ENCODE results near the gene USB1. TPM values are rescaled to one million over a fixed set of nuclear protein-coding genes. Genes with fewer than 3 reads are reported as not detected.

Gene USB1
- total RNA-seq, 1 experiment from 2014 or later = 106 TPM

DNA sequence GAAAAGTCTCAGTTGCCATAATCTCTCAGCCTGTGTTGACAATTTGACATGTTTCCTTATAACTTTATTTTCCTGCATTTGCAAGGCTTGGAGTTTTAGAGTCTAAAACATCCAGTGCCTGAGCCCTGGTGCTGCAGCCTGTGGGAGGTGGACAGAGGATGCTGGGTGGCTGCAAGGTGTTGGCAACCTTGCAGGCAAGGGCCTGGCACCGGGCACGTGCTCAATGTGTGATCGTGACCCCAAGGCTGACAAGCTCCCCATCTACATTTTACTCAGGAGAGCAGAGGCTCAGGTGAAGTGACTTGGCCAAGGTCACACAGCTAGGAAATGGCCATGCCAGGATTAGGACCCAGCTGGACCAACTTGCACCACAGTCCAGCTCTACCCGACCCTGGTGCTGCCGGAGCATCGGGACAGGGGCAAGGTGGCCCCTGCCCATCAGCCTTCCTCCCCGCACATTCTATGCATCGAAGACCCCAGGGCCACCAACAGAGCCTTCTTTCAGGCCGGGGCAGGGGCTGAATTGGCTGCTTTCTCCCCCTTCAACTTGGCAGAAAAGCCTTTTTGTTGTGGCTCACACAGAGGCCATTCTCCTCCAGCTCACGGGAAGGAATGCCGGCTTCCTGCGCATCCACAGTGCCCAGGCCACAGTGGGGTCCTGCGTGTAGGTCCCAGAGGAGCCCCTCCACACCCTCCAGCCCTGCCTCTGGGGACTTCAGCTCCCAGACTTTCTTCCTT is 47.5 kb downstream of the USB1 start:
- BruUV-seq (replicated peaks) = no TSS peak
- TF ChIP-seq CTCF (conservative IDR thresholded peaks at IDR 0.05; ENCODE audit: low read depth, low read length) (no peak), EZH2 (IDR thresholded peaks at IDR 0.05; ENCODE audit: borderline replicate concordance, low read depth, low read length, poor library complexity, severe bottlenecking) (no peak)
- H3K27ac ChIP-seq (ENCODE audit: low read depth, low read length, poor library complexity, severe bottlenecking) = no peak overlapping the region
- POLR2A ChIA-PET (ENCODE audit: low non-redundant PET) = no interaction called here
- intact Hi-C loops (cut with micrococcal nuclease; ENCODE audit: unreplicated experiment) = no loop called here
- DNase-seq (ENCODE audit: low spot score) = no peak
- H3K36me3 ChIP-seq (ENCODE audit: insufficient read depth, low read length, poor library complexity, severe bottlenecking) = no peaks in the 10 kb centered on the region
- no peaks in the 10 kb centered on the region for H3K4me1 ChIP-seq (ENCODE audit: insufficient read depth, low read length, poor library complexity, severe bottlenecking)
- H3K4me3 ChIP-seq (ENCODE audit: low read depth, low read length, poor library complexity, severe bottlenecking) = no peak overlapping the region
- H3K9me3 ChIP-seq (ENCODE audit: low read depth, low read length, poor library complexity, severe bottlenecking) = no peaks in the 10 kb centered on the region
- no peaks in the 10 kb centered on the region for H3K27me3 ChIP-seq (replicated peaks; ENCODE audit: insufficient read depth, low read depth, low read length, poor library complexity)
- CTCF ChIA-PET = no interaction called here

- intact Hi-C loops (cut with micrococcal nuclease; ENCODE audit: unreplicated experiment) = loop anchor here (10.0 kb wide), 1 partner anchor 705 kb away; no protein-coding TSS in a partner anchor
- H3K36me3 ChIP-seq (ENCODE audit: insufficient read depth, low read length, poor library complexity, severe bottlenecking) = no peaks in the 10 kb centered on the region
Observed at GRCh38 chr16:58049232-58050185, 48.3 kb downstream of the USB1 start.

GRCh38 chr16:58051296-58051695 is 50.1 kb downstream of the USB1 start:
- ChIA-PET CTCF (no interaction called here), POLR2A (ENCODE audit: low non-redundant PET) (no interaction called here)
- DNase-seq (ENCODE audit: low spot score) = no peak
- no TSS peak for BruUV-seq (replicated peaks)
- no peak for TF ChIP-seq CTCF (conservative IDR thresholded peaks at IDR 0.05; ENCODE audit: low read depth, low read length)
- no peak for TF ChIP-seq EZH2 (IDR thresholded peaks at IDR 0.05; ENCODE audit: borderline replicate concordance, low read depth, low read length, poor library complexity, severe bottlenecking)
- no peak overlapping the region for H3K27ac ChIP-seq (ENCODE audit: low read depth, low read length, poor library complexity, severe bottlenecking)
- intact Hi-C loops (cut with micrococcal nuclease; ENCODE audit: unreplicated experiment) = loop anchor here (10.0 kb wide), 1 partner anchor 704 kb away; no protein-coding TSS in a partner anchor
- no peaks in the 10 kb centered on the region for H3K4me1 ChIP-seq (ENCODE audit: insufficient read depth, low read length, poor library complexity, severe bottlenecking)
- no peaks in the 10 kb centered on the region for H3K27me3 ChIP-seq (replicated peaks; ENCODE audit: insufficient read depth, low read depth, low read length, poor library complexity)
- H3K36me3 ChIP-seq (ENCODE audit: insufficient read depth, low read length, poor library complexity, severe bottlenecking) = no peaks in the 10 kb centered on the region
- no peaks in the 10 kb centered on the region for H3K9me3 ChIP-seq (ENCODE audit: low read depth, low read length, poor library complexity, severe bottlenecking)
- H3K4me3 ChIP-seq (ENCODE audit: low read depth, low read length, poor library complexity, severe bottlenecking) = no peak overlapping the region

More at GRCh38 chr16:58049232-58050185, 48.3 kb downstream of the USB1 start:
- Histone ChIP-seq H3K4me3 (ENCODE audit: low read depth, low read length, poor library complexity, severe bottlenecking) (no peak overlapping the region), H3K4me1 (ENCODE audit: insufficient read depth, low read length, poor library complexity, severe bottlenecking) (no peaks in the 10 kb centered on the region), H3K27me3 (replicated peaks; ENCODE audit: insufficient read depth, low read depth, low read length, poor library complexity) (no peaks in the 10 kb centered on the region), H3K9me3 (ENCODE audit: low read depth, low read length, poor library complexity, severe bottlenecking) (no peaks in the 10 kb centered on the region), H3K27ac (ENCODE audit: low read depth, low read length, poor library complexity, severe bottlenecking) (no peak overlapping the region)
- ChIA-PET CTCF (interaction anchor here (0.5 kb wide), 1 partner anchor 15 kb away, joined by 6 read pairs; no protein-coding TSS in a partner anchor), POLR2A (ENCODE audit: low non-redundant PET) (no interaction called here)
- no peak for TF ChIP-seq EZH2 (IDR thresholded peaks at IDR 0.05; ENCODE audit: borderline replicate concordance, low read depth, low read length, poor library complexity, severe bottlenecking)
- no TSS peak for BruUV-seq (replicated peaks)
- DNase-seq (ENCODE audit: low spot score) = no peak
